ENCODE results near the gene PACRG.

- no peak for TF ChIP-seq EP300 (IDR thresholded peaks at IDR 0.05)
- no peak for TF ChIP-seq POLR2A (IDR thresholded peaks at IDR 0.05)
- TF ChIP-seq CTCF (IDR thresholded peaks at IDR 0.05): no peak
These were observed 581.1 kb downstream of the PACRG start for GRCh38 chr6:163308629-163309440.
